ENCODE data around the gene AMIGO2. TPM values are rescaled to one million over a fixed set of nuclear protein-coding genes. Genes with fewer than 3 reads are reported as not detected.
"Not testable (repeated sequence)": the region's sequence is repeated elsewhere in the genome, so short reads cannot be mapped to it uniquely, and the experiment has no call there.

Gene AMIGO2
- total and polyA plus RNA-seq, 9 of the 15 experiments (the other 6 are each of a cell fraction or from before 2014, with no cell fraction given): 2.0 to 8.3 (median 3.8) TPM

DNA sequence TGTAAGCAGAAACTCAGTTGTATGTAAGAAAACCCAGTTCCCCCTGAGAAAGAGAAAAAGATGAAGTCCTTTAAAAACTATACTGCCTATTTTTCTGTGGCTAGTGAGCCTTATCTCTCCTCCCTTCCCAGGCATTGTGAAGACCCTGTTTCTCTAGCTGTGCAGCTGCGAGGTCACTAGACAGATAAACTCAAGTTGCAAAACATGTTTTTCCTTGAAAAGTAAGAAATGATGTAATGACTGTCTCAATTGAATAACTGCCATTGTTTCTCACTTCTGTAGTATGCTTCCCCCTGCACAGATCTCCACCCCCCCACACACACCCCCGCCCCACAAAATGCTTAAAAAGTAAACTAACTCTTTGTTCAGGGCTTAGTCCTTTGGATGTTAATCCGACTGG, 23.9 kb downstream of the AMIGO2 start:
- ATAC-seq; H3K27me3 ChIP-seq (ENCODE audit: control insufficient read depth in 2 of 2, insufficient read depth in 2 of 2, low read length in 2 of 2); H3K4me1 ChIP-seq (replicated peaks in 1 of 2; ENCODE audit: control insufficient read depth in 2 of 2, insufficient read depth in 2 of 2, low read length in 2 of 2); H3K4me2 ChIP-seq (ENCODE audit: insufficient read depth, low read length); H3K9me3 ChIP-seq (replicated peaks; ENCODE audit: control insufficient read depth, insufficient read depth, low read depth, low read length); intact Hi-C loops (cut with micrococcal nuclease); H3K36me3 ChIP-seq (ENCODE audit: control insufficient read depth, insufficient read depth, low read length); H3K9me1 ChIP-seq (ENCODE audit: control insufficient read depth, insufficient read depth, low read length); CTCF ChIA-PET (ENCODE audit: low intra/inter-chr PET ratio); BruUV-seq (replicated peaks); FAIRE-seq; in situ Hi-C loops (cut with MboI); H4K20me1 ChIP-seq (replicated peaks; ENCODE audit: control insufficient read depth, insufficient read depth, low read length); H3K4me3 ChIP-seq; H3K79me2 ChIP-seq (ENCODE audit: control insufficient read depth, insufficient read depth, low read length); TF ChIP-seq JUN (CRISPR knock-in tag; IDR thresholded peaks at IDR 0.05; ENCODE audit: borderline replicate concordance); MYBL2 (CRISPR knock-in tag; IDR thresholded peaks at IDR 0.05; ENCODE audit: borderline replicate concordance); TEAD4 (CRISPR knock-in tag; IDR thresholded peaks at IDR 0.05; ENCODE audit: borderline replicate concordance); ATF3 (CRISPR knock-in tag; conservative IDR thresholded peaks at IDR 0.05): not testable (repeated sequence)
- 0 out of 4 replicates have a peak overlapping the region, but pooled peaks of 1 of the 2 experiments have one; percentile 35 for H3K9ac ChIP-seq (ENCODE audit: insufficient read depth in 1 of 2, low read depth in 2 of 2, low read length in 2 of 2)
- POLR2A ChIA-PET: interaction anchor here (0.6 kb wide), 1 partner anchor 247 kb away, joined by 4 read pairs; no protein-coding TSS in a partner anchor
- 5% methylated on average over 3 of the region's 3 CpGs for WGBS (ENCODE audit: insufficient coverage, low coverage, missing lambda C conversion rate)
- peak overlapping the region; percentile 18; the same call in 1 of the 3 replicates for H3K27ac ChIP-seq (ENCODE audit: extremely low read depth, low read depth, low read length)
- peak overlapping the region; percentile 58; the same call in 1 of the 2 replicates for H2AFZ ChIP-seq (ENCODE audit: low read depth, low read length)
- DNase-seq (ENCODE audit: extremely low read depth in 1 of 4, low spot score in 3 of 4): peak in 1 of 4 experiments; percentile 56
- TF ChIP-seq ZNF24 (IDR thresholded peaks at IDR 0.05): 0 out of 2 replicates have a peak, but pooled peaks have one; percentile 47
- peak; percentile 38; the same call in 1 of the 2 replicates for TF ChIP-seq CXXC5 (CRISPR knock-in tag; IDR thresholded peaks at IDR 0.05)
- peak; percentile 88 for TF ChIP-seq NCOR1 (IDR thresholded peaks at IDR 0.05)
- 0 out of 4 replicates have a peak, but pooled peaks of 1 of the 2 experiments have one; percentile 19 for TF ChIP-seq HDAC1 (IDR thresholded peaks at IDR 0.05)
- TF ChIP-seq KLF16 (IDR thresholded peaks at IDR 0.05): peak; percentile 33; the same call in 1 of the 2 replicates
- peak; percentile 61 for TF ChIP-seq STAT5A (IDR thresholded peaks at IDR 0.05; ENCODE audit: borderline replicate concordance, low read length)
- peak; percentile 81 for TF ChIP-seq CBFA2T2 (conservative IDR thresholded peaks at IDR 0.05)
- TF ChIP-seq, protein P1, sequence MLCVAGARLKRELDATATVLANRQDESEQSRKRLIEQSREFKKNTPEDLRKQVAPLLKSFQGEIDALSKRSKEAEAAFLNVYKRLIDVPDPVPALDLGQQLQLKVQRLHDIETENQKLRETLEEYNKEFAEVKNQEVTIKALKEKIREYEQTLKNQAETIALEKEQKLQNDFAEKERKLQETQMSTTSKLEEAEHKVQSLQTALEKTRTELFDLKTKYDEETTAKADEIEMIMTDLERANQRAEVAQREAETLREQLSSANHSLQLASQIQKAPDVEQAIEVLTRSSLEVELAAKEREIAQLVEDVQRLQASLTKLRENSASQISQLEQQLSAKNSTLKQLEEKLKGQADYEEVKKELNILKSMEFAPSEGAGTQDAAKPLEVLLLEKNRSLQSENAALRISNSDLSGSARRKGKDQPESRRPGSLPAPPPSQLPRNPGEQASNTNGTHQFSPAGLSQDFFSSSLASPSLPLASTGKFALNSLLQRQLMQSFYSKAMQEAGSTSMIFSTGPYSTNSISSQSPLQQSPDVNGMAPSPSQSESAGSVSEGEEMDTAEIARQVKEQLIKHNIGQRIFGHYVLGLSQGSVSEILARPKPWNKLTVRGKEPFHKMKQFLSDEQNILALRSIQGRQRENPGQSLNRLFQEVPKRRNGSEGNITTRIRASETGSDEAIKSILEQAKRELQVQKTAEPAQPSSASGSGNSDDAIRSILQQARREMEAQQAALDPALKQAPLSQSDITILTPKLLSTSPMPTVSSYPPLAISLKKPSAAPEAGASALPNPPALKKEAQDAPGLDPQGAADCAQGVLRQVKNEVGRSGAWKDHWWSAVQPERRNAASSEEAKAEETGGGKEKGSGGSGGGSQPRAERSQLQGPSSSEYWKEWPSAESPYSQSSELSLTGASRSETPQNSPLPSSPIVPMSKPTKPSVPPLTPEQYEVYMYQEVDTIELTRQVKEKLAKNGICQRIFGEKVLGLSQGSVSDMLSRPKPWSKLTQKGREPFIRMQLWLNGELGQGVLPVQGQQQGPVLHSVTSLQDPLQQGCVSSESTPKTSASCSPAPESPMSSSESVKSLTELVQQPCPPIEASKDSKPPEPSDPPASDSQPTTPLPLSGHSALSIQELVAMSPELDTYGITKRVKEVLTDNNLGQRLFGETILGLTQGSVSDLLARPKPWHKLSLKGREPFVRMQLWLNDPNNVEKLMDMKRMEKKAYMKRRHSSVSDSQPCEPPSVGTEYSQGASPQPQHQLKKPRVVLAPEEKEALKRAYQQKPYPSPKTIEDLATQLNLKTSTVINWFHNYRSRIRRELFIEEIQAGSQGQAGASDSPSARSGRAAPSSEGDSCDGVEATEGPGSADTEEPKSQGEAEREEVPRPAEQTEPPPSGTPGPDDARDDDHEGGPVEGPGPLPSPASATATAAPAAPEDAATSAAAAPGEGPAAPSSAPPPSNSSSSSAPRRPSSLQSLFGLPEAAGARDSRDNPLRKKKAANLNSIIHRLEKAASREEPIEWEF (CRISPR knock-in tag; IDR thresholded peaks at IDR 0.05): 0 out of 2 replicates have a peak, but pooled peaks have one; percentile 27
- 0 out of 2 replicates have a peak, but pooled peaks have one; percentile 14 for TF ChIP-seq JUN (IDR thresholded peaks at IDR 0.05; ENCODE audit: borderline replicate concordance, low read depth, low read length)
- TF ChIP-seq MYBL2 (IDR thresholded peaks at IDR 0.05; ENCODE audit: low read depth): 0 out of 2 replicates have a peak, but pooled peaks have one; percentile 48
- TF ChIP-seq ARID1B (IDR thresholded peaks at IDR 0.05): peak; percentile 86
- TF ChIP-seq MTA2 (IDR thresholded peaks at IDR 0.05; ENCODE audit: low read depth): peak; percentile 64
- TF ChIP-seq TRIM24 (IDR thresholded peaks at IDR 0.05): peak; percentile 95 to 96
- TF ChIP-seq TEAD4 (IDR thresholded peaks at IDR 0.05; ENCODE audit: low read length): peak; percentile 62
- peak; percentile 77 for TF ChIP-seq ATF3 (IDR thresholded peaks at IDR 0.05)
- TF ChIP-seq EGR1 (conservative IDR thresholded peaks at IDR 0.05): 0 out of 2 replicates have a peak, but pooled peaks have one; percentile 19
